HPDE6-E6E7 (cell line): ENCODE data around the gene RCVRN.

ENCODE experiments used
- DNase-seq: peaks from one replicate; pipeline ENCODE4 v3.0.0; 2011; ENCODE audit warnings: missing footprints; ENCODE audit errors: extremely low spot score

RCVRN gene

GRCh38 chr17:9854255-9854654, 50.8 kb downstream of the RCVRN start:
- DNase-seq = no peak

DNA sequence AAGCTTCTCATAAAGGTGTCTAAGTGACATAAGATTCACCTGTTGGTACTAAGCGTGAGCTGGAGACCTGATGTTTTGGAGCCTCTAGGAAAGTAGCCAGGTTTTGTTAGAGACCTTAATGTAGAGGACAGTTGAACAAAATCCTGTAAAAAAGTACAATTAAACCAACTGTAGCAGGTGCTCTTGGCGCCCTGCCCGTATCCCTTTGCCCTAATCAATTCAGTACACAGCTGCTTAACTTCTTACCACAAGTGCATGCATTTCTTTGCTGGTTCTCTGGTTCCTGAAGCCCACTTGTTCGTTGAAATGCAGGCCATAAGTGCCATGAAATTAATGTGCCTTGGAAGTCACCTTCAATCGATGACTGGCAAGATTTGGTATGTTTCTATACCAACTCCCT, 54.9 kb downstream of the RCVRN start:
- no peak for DNase-seq
